Hepatic stellate cell (primary cell): Measurements from ENCODE around the gene ZBTB24.
"Not testable (repeated sequence)": the region's sequence is repeated elsewhere in the genome, so short reads cannot be mapped to it uniquely, and the experiment has no call there.

ENCODE experiments used
- DNase-seq: peaks from one replicate; pipeline ENCODE4 v3.0.0; 2011; ENCODE audit warnings: low spot score

The ZBTB24 gene

DNA sequence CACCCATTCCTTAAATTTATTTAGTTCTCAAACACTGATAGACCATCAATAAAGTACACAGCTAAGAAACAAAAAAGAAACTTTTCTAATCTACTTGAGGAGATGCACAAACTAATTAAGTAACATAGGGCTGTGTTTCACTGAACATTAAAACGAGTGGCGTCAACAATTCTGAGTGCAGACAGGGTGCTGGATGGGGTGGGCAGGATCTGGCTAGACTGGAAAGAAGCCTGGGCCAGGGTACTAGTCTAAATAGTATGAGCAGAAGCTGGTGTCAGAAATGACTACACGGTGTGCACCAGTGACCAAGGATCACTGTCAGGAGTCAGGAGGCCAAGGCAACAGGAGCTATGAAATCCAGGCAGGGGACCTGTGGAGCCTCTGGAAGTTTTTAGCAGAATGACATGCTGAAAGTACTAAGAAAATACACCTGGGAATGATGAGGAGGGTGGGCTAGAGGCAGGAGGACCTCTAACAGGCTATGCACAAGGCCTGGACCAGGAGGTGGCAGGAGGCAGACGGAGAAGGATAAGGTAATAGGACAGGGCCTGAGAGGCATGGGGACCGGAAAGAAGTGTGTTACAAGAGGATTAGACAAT lies 13.3 kb downstream of the ZBTB24 start:
- DNase-seq = no peak

- DNase-seq = no peak
Observed at GRCh38 chr6:109467696-109468095, 15.3 kb downstream of the ZBTB24 start.

GRCh38 chr6:109466212-109466923 lies 16.7 kb downstream of the ZBTB24 start:
- DNase-seq = no peak

- no peak for DNase-seq
Observed at GRCh38 chr6:109465772-109466171, 17.2 kb downstream of the ZBTB24 start.

GRCh38 chr6:109461733-109462526 lies 21.1 kb downstream of the ZBTB24 start:
- DNase-seq = no peak

DNA sequence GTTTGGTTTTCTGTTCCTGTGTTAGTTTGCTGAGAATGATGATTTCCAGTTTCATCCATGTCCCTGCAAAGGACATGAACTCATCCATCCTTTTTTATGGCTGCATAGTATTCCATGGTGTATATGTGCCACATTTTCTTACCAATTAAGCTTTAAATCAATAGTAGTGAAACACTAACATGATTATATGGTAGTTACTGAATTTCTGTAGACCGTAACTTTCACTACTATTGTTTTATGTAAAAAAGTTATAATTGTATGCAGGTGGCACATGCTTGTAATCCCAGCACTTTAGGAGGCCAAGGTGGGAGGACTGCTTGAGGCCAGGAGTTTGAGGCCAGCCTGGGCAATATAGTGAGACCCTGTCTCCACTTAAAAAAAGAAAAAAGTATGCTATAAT lies 21.8 kb downstream of the ZBTB24 start:
- not testable (repeated sequence) for DNase-seq

DNA sequence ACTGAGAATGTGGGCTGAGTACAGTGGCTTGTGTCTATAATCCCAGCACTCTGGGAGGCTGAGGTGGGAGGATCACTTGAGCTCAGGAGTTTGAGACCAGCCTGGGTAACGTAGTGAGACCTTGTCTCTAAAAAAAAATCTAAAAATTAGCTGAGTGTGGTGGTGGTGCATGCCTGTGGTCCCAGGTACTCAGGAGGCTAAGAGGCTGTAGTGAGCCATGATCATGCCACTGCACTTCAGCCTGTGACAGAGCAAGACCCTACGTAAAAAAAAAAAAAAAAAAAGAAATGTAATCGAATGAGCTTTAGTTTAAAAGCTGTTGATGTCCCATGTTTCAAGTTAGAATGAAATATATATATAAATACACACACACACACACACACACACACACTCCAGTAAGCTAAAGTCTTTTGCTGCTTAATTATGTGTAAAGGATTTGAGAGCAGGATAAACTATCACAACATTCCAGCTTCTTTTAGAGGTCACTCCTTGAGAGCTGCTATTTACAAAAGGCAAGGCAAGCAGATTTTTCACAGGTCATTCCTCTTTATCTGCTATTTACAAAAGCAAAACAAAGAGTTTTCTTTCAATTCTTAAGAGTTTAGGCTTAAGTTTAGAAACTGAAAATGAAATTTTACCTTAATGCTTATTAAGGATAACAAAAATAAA lies 22.7 kb downstream of the ZBTB24 start:
- no peak for DNase-seq

DNA sequence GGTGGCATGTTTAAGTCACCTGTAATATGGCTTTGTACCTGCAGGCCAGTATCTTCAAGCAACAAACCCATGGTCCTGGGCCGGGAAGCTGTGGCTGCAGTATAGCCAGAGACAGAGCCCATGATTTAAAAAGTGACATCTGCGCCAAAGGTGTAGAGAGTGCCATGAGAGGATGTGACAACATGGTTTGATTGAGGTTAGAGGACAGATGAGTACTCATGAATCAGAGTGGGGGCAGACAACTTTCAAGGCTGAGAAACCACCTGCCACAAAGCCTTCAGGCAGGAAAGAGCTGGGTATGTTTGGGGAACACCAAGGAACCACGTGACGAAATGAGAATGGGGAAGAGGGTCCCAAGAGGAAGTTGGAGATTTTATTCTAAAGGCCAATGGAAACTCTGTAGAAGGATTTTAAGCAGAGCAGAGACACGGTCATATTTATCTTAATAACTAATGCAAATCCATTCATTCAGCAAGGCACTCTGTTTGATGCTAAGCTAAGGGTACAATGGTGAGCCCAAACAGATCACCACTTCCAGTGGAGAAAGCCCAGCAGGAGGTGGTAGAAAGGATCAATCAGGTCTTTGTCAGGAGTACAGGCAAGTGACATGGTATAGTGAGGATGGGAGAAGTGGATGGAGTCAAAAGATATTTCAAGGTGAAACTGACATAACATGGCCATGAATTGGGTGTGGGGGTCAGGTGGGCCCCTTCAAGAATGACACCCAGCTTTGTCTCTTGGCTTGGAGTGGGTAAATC lies 24.1 kb downstream of the ZBTB24 start:
- DNase-seq = no peak

DNA sequence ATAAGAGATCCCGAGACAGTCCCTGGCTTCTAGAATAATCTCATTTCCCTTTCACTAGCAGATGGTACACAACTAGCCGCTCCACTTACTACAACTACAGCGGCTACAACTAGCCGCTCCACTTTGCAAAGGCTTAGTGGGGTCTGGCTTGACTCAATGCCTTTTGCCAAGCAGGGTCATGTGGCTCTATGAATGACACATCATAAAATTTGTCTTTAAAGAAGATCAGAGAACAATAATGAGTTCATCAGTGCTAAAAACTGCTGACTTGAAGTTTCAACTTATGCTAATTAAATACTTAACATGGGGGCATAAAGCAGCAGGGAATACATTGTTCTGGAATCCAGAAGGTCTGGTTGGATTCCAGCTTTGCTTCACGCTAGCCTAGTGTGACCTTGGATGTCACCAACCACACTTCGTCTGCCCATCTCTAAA lies 25.4 kb downstream of the ZBTB24 start:
- DNase-seq = no peak

DNA sequence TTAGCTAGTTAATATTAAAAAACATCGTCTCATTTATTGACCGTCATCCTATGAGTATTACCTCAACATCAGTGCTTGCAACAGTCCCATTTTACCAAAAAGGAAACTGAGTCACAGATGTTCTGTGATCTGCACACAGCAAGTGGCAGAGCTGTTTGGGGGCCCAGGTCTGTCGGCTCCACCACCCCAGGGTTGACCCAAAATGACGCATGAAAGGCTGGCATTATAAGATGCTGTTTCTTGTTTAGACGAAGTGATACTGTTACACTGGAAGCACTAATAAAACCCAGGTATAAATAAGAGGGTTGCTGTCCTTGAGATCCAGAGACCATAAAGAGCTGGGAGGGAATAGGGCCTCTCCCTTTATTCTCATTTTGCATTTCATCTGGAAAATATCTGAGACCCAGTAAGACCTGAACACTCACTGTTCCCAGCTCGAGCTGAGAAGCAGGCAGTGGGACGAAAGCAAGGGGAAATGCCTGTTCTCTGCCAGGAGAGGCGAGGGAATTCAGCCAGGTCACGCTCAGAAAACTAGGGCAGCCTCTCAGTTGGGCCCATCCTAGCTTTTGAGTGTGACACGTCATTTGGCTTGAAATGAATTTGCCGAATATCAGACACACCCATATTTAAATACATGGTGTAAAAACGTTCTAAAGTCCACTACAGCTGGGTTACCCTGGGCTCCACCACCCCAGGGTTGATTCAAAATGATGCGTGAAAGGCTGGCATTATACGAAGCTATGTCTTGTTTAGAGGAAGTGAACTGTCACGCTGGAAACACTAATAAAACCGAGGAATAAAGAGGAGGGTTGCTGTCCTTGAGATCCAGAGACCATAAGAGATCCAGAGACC lies 26.1 kb downstream of the ZBTB24 start:
- DNase-seq = no peak

- DNase-seq = no peak
Observed at GRCh38 chr6:109456111-109456583, 26.9 kb downstream of the ZBTB24 start.

DNA sequence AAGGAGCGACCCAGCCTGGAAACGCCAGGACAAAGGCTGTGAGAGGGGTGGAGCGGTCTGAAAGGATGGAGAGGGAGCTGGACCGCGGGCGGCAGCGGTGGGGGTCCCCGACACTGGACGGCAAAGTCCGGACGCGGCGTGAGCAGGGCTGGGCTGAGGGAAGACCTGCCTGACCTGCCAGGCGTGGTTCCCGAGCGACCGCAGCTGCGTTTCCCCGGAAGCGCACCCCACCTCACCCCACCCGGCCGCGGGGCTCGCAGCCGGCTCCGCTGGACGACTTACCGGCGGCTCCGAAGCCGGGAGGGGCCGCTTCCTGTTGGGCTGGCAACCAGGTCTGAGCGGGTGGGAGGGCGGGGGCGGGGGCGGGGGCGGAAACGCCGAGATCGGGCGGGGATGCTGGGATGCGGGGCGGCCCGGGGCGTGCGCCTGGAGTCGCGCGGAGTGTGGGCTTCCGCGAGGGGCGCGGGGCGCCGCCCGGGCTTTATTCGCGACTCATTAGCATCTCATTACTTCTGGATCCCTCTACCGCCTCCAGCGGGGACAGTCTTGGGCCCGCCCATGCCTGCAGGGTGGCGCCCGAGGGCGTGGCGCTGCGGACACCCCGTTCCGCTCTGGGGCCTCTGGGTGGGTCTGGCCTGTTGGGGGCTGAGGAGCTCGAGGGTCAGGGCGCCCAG lies 27.4 kb downstream of the ZBTB24 start, which contains the start of gene MICAL1:
MICAL1 (minus strand) TSS at position 336 of the 674 bp plus-strand sequence. CDS start 1,576 bp downstream, outside the sequence.
- DNase-seq = peak; percentile 80

GRCh38 chr6:109454496-109455436 lies 28.3 kb downstream of the ZBTB24 start:
- DNase-seq = peak; percentile 57

DNA sequence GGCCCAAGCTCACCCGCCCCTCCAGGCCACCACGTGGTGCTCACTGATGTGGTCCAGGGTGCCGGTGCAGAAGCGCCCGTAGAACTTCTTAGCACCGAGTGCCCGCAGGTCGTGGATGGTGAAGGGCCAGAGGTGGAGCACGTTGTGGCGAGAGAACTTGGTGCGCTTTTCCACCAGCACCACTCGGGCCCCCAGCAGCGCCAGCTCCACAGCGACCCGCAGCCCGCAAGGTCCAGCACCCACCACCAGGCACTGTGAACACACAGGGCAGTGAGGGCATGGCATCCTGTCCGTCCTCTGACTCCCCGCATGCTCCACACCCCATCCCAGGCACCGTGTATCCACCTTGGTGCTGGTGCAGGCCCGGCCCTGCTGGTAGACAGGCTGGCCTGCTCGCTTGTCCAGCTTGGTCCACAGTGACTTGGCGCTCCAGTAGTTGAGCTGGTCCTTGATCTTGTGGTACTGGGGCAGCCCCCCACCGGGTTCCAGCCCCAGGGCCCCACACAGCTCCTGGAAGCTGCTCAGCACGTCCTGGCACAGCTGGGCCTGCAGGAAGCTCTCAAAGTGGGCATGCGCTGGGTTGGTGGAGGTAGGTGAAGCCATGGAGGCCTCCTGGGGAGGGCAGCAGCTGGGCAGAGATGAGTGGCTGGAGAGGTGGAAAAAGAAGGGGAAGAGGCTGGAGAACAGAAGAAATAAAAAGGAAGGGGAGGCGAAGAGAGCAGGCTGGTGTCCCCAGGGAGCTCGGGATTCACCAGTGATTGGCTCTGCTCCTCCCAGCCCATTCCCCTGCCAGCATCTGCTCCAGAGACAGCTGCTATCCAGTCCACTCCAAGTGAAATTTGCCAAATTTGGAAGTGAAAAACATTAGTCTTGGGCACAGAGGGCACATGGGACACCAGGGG lies 29.2 kb downstream of the ZBTB24 start:
- peak; percentile 75 for DNase-seq

DNA sequence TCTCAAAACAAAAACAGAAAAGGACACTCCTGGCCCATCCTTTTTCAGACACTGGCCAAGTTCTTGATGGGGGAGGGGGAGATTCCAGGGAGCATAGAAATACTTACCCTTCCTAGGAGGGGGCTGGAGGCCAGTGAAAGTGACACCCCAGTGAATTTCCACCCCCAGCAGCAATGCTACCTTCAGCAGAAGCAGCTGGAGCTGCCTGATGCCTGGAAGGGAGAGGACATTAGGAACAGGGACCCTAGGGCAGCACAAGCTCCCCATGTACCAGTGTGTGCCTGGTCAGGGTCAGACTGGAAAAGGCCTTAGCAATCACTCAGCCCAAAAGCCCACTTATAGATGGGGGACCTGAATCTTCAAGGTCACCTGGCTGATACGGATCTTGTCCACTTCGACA lies 29.9 kb downstream of the ZBTB24 start:
- no peak for DNase-seq

DNA sequence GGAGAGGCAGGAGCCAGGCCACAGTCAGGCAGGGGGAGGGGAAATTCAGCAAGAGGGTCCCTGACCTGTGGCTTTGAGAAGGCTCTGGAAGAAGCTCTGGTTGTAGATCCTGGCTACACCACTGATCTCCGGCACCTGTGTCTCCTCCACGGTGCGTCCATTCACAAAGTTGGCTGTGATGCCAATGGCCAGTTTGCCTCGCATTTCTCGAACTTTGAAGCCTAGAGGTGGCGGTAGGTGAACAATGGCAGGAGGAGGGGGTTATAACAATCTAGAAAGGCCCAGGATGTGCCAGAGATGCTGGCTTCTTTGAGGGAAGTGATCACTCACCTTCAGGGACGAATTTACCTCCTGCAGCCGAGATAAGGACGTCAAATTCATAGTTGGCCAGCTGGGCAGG lies 30.8 kb downstream of the ZBTB24 start:
- DNase-seq = no peak

DNA sequence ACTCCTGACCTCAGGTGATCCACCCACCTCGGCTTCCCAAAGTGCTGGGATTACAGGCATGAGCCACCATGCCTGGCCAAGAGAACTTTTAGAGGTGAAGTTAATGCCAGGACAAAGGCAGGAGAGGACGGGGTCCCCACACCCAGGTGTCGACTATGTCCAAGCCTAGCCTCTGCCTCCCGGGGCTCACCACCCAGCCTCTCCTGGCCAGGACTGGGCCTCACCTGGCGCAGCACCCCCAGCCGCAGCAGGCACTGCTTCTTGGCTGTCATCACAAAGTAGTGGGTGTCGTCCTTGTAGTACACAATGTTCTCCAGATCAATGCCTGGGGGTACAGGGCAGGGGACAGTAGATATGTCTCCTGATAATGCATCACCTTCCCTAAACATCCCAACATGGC lies 31.6 kb downstream of the ZBTB24 start:
- DNase-seq = no peak

GRCh38 chr6:109450801-109451200 lies 32.2 kb downstream of the ZBTB24 start:
- DNase-seq = no peak
